GM21367 (cell line): ENCODE measurements around the gene ABCB4.

Experiments used
- ATAC-seq: cut with Tn5 transposase; IDR thresholded peaks from one replicate; pipeline ENCODE4 v1.9.1; 2021; ENCODE audit not compliant: unreplicated experiment

Gene ABCB4

DNA sequence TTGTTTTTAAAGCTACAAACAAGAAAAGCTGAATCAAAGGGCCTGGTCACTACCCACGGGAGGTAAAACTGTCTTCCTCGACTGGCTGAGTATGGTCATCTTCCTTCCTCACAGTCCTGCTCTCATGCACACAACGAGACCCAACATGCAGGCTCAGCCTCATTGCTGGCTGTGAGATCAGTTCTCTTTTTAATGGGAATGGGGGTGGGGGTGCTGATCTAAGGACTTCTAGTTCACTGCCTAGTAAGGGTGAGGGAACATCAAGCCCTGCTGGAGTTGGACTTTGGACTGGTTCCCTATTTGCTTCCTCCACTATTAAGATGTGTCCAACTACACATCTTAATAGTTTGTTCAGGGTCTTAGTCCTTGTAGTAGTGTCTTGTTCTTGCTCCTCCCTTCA lies 48.2 kb downstream of the ABCB4 start:
- ATAC-seq, result no peak

DNA sequence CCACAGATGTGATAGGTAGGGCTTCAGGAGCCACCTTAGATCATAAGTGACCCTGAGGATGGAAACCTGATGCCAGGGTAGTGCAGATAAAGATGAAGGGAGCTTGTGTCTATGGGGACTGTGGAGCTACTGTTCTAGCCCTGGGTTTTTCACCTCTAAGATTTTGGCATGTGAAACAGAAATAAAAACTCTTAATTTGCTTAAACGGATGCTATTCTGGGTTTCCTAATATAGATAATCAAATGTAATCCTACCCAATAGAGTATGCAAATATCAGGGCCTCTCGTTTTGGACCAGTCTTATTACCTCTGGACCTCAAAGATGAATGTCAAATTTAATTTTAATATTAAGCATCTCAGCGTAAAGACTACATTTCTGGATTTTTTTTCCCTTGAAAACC lies 49.3 kb downstream of the ABCB4 start:
- no peak for ATAC-seq

DNA sequence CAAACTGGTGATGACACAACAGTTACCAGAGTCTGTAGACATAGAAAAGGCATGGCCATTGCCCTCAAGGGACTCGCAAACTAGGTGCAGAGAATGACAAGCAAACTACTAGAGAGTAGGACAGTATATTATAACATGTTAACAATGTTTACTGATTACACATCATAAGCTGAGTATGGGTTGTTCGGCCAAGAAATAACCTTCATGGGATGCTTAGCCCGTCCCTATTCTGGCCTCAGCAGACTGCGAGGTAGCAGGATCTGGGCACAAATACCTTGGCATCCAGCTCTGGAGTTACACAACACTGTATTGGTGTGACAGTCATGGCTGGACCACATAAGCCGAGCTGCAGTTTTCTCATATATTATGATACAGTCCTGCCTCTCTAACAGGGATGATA lies 51.4 kb downstream of the ABCB4 start:
- ATAC-seq, result no peak

DNA sequence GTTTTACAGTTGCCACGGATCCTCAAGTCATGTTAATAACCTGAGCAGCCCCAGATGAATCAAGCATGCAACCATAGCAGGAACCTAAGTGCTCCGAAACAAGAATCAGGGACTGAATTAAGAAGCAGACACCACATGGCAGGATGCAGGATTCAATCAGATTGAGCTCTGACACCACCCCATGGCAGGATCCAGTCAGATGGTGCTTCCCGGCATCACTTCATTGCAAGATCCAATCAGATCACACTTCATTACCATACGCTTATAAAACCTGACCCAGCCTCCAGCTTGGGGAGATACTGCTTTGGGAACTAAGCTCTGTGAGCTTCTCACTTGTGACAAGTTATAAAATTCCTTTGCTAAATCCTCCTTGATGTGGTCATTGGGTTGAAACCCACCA lies 55.3 kb downstream of the ABCB4 start:
- ATAC-seq, result no peak

DNA sequence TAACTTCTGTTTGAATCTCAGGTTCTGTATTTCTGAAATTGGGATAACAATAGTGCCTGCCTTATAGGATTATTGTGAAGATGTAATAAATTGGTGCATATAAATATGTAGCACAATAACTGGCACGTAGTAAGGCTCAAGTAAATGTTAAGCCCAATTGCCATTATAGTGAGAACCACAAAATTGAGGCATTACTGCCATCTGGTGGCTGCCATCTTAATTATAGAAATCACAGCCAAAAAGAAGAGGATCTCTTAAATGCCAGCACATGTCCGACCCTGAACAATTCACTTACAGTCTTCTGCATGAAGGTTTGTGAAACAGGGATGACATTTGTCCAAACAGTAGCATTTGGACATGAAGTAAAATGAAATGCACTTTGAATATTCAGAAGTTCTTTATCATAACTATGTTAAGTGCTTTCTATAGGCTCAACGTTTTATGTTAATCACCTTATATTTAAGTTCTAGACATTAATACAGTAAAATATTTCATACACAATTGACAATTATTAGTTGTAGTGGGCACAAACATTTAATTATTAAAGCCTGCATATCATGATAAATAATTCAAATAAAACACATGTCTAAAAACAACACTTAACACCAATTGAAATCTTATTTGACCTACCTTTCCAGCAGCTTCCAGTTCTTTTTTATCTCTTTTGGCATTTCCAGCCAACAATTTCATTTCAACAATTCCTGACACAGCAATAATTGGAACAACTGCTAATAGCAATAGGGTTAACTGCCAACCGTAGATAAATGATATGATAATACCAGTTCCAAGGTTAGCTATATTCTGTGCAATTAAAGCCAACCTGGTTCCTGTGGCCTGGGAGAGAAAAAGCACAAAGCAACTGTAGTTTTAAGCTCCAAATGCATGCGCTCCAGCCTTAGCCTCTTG lies 58.5 kb downstream of the ABCB4 start:
- no peak for ATAC-seq

DNA sequence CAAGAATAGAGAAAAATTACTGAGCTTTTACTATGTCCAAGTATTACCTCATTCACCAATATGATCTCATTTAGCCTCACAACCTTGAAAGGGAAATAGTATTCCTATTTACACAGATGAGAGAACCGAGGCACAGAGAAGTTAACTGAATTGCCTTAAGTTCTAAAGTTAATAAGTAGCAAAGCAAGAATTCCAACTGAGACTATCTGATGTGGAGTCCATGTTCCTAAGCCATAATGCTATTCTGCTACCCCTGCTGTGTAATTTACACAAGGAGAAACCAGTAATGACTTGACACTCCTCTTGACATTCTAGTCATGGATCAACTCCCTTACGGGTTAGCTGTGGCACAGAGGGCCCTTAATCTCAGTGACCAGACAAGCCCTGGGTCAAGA lies 60.7 kb downstream of the ABCB4 start:
- no peak for ATAC-seq

DNA sequence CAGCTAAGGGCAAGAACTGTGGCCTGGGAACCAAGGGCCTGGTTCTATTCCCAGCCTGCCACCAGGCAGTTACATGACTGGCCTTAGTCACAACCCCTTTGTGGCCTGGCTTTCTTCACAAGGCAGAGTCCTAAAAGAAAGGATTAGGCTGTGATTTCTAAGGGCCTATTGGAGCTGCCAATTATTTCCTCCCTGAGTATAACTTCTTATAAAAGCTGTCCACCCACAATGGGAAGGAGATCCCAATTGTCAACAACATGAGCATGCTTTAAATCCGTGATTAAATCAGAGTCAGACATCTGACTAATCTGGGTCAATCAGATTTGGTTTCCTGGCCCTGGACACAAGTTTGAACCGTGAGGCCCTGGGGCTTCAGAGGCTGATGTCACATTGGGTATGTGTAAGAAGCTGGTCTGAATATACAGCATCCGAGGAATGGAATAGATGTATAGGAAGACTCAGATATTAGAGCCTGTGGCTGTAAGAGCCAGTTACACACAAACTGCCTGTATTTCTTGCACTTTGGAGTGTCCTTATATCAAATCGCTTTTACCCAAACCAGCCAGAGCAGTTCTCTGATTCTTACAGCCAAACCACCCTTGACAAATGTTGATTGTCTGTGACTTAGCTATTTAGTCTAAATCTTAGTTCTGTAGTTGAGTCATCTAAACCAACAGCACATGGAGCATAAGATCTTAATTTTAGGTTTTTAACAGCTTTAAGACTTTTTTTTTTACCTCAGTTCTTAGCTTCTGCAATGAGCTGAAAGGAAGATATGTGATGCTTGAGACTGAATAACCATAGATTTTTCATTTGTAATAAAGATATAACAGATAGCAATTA lies 61.3 kb downstream of the ABCB4 start:
- ATAC-seq, result no peak

DNA sequence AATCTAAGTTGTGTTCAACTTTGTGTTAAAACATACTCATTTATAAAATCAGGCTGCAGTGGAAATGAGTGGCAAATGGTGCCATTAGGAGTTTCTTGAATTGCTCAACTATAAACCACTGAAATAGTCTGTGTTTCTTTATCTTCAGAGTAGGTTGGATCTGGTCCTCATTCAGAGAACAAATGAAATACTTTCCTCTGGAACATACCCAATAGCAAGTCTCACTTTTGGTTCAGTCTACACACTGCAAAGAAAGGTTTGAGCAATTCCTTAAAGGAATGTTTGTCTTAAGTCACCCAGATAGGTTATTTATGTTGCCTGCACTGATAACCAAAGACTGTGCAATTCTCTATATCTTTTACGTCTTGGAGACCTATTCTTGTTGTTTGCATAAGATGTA lies 62.5 kb downstream of the ABCB4 start:
- ATAC-seq, result no peak

DNA sequence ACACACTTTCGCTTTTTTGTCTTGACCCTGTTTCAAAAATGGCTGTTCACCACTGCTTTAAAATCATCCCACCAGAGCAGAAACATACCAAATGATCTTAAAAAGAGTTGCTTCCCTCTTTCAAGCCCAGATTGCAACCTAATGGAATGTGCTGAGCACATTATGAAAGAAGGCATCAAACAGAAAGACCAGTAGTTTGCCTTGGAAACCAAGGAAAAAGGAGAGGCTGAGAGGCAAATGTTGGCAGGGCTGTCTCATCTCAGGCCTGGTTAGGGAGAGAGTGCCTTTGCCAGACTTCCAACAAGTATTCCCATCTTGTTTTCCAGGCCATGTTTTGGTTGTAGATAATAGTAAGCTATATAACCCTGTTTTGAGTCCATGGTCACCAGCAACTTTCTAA lies 64.3 kb downstream of the ABCB4 start:
- no peak for ATAC-seq

DNA sequence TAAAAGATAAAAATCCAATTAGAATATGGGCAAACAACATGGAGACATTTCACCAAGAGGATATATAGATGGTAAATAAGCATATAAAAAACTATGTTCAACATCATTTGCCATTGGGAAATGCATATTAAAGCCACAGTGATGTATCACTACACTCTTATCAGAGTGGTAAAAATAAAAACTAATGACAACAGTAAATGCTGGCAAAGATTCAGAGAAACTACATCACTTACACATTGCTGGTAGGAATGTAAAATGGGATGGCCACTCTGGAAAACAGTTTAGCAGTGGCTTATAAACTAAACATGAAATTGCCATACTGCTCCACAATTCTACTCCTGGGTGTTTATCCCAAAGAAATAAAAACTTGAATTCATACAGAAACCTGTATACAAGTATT lies 70.8 kb downstream of the ABCB4 start:
- no peak for ATAC-seq

DNA sequence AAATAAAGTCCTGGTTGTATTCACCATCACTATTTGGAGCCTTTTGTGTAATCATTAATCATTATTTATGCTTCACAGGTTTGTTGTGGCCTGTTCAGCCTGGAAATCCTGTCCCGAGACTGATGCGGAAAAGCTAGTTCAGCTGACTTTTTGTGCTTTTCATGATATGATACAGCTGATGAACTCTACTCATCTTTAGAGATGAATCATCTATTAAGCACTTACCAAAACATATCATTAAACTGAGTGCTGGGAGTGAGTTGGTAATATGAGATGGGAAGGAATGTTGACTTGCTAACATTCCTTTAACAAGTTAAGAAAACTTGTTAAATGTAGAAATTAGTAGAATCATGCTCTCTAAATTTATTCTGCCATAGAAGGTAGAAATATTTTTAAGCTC lies 77.0 kb downstream of the ABCB4 start:
- no peak for ATAC-seq

DNA sequence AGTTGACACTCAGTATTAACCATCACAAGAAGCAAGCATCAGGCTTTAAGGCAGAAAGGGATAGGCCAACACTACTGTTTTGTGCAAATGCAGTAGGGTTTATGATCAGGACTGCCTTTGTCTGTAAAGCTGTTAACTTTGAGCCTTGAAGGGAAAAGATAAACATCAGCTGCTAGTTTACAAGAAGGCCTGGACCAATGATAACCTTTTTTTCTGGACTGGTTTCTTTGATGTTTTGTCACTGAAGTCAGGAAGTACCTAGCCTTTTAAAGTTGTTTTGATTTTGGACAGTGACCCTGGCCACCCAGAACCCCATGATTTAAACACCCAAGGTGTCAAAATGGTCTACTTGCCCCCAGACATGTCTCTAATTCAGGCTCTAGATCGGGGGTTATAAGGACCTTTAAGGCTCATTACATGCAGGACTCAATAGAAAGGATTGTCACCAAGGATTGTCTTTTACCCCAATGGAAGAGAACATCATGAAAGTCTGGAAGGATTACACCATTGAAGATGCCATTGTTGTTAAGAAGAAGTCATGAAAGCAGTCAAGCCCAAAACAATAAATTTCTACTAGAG lies 79.9 kb downstream of the ABCB4 start:
- no peak for ATAC-seq

DNA sequence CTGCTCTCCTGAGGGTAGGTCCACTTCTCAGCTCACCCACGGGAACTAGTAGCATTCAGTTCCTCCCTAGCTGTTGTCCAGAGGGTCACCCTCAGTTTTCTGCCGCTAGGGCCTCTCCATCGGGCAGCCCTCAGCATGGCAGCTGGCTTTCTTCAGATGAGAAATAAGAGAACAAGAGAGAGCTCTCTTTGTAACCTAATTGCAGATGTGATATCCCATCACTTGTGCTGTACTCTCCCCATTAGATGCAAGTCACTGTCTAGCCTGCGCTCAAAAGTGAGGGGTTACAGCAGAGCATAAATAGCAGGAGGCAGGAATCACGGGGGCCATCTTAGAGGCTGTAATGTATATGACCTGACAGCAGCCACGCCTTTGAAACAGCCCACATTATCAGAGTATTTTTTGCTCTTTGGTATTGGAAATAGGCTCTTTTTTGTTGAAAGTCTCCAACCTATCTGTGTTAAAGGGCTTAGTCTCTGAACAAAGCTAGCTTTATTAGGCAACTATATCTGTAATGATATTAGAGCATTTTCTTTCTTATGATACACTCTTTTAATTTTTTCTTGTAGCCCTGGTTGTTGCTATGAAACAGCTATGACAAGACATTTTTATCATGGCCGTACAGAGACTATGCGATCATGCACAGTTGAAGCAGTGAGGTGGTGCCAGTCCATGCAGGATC lies 84.3 kb downstream of the ABCB4 start:
- no peak for ATAC-seq

DNA sequence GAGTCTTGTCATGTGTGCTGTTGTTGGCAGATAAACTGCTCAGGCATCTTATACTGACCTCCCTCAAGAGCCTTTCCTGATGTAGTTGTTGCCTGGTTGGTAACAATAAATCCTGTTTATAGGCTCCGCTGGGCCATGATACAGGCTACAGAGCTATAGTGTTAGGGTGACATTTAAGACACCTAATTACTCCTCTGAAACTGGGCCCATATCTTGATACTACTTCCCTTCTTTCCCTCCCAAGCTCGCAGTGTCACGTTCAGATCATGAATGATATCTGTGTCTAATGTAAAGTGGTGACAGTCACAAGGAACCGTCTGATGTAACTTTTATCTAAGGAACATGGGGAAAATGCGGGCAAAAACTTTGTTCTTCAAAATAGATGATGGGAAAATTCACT lies 94.6 kb downstream of the ABCB4 start:
- ATAC-seq, result no peak

DNA sequence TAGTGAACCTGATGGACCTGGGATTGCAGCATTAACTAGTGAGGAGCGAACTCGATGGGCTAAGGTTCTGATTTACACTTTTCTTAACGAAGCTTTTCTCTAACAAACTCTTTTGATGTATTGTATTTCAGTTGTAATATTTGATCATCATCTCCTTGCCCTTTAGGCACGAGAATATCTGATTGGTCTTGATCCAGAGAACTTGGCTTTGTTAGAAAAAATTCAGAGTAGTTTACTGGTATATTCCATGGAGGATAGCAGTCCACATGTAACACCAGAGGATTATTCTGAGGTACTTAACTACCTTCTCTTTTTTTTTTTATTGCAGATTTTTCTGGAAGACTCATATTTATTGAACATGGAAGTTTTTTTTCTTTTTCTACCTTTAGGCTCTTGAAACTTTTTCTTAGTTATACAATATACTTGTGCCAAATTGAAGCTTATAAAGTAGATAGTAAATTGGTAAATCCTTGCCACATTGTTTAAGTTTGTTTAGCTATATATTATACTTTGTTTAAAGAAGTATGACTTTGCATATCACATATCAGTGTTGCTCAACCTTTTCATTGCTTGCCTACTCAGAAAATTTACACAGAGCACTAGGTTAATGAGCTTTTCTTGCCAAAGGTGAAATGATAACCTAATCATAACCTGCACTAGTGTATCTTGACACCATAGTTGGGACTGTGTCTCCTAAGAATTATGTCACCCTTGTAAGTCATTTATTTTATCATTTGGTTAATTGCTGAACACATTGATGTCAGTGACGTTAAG lies 99.6 kb downstream of the ABCB4 start:
- no peak for ATAC-seq

DNA sequence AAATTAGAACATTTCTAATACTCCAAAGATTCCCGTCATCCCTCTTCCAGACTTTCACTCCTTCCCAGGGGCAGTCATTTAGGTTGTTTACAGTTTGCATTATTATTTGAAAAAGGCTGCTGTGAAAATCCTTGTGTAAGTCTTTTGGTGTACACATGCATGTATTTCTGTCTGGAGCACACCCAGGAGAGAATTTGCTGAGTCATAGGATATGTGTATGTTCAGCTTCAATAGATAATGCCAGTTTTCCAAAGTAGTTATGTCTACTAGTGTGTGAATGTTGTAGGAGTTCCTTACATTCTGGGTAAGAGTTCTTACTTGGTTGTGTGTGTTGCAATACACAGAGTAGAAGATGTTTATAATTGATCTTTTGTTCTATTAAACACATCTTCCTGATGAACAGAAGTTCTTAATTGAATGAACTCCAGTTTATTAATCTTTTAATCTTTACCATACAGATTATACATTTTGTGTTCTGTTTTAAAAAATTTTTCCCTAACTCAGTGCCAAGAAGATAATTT lies 104.8 kb downstream of the ABCB4 start:
- no peak for ATAC-seq

DNA sequence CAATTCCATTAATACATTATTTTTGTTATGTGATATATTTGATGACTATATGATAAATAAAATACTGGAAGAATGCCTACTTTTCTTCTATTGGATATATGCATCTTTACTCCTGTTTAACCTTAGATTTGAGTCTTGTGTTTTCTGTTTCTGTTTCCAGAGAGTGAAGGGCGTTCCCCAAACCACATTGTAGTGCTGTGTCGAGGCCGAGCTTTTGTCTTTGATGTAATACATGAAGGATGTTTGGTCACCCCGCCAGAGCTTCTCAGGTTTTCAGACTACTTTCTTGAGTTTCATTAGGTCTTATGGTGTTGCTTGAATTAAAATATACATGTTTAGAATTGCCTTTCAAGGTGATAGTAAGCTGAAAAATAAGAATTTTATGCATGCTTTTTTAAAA lies 106.3 kb downstream of the ABCB4 start:
- no peak for ATAC-seq

DNA sequence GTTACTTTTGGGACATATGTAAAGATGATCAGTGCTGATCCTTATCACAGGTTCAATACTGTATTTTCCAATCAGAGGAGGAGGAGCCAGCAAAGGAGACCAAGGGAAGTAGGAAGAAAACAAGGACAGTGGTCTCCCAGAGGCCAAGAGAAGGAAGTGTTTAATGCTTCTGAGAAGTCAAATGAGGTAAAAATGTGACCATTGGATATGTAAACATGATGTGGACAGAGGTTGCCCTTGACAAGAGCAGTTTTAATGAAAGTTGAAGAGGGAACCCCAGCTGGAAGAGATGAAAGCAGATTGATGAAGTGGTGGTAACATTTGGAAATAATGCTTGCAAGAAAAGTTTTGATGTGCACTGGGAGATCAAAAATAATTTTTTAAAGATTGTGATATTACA lies 111.2 kb downstream of the ABCB4 start:
- ATAC-seq, result no peak

DNA sequence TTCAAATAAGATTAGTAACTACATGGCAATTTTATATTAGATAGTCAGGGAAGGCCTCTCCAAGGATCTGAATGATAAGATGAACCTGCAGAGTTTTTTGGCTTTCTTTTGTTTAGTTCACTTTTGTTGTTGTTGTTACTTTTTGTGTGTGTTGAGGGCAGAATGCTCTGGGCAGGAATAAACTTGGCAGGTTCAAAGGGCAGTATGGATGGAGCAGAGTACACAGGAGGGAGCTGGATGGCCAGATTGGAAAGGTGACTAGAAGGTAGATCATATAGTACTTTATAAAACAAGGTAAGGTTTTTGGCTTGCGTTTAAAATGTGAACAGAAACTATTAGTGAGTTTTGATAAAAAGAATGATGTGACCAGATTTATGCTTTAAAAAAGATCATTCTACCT lies 112.1 kb downstream of the ABCB4 start:
- ATAC-seq, result no peak

DNA sequence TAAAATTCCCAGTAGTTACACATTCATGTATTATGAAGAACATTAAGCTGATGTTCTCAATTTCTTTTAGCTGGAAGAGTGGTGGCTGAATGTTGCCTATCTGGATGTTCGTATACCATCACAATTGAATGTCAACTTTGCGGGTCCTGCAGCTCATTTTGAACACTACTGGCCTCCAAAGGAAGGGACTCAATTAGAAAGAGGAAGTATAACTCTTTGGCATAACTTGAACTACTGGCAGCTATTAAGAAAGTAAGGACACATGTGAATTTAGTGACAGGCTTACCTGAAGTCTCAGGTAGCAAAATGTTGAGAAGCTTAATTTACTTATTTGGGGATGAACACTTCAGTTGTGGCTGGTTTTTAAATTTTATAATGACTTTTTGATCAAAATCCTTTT lies 114.2 kb downstream of the ABCB4 start:
- no peak for ATAC-seq
